Gastroesophageal sphincter (tissue), 4 donors: ENCODE measurements around the gene ORAI3. TPM values are rescaled to one million over a fixed set of nuclear protein-coding genes. Genes with fewer than 3 reads are reported as not detected.

ENCODE experiments used
- ATAC-seq: fragments of 150-250 bp; one replicate; pipeline ENCODE4 v1.9.1; 2016; ENCODE audit warnings: mild to moderate bottlenecking, moderate library complexity
- H3K27ac ChIP-seq, 4 donors: fragments of 200-600 bp; sonication (generic) in 3 of 4; 1 replicate in 3 of 4; 2 replicates in 1 of 4; pipeline ENCODE4 v1.5.1; 2016 to 2019
- H3K27me3 ChIP-seq: fragments of 200-600 bp; sonication (generic); one replicate; pipeline ENCODE4 v1.5.1; 2019
- H3K36me3 ChIP-seq, 2 donors: fragments of 200-600 bp; sonication (generic); one replicate each; pipeline ENCODE4 v1.5.1; 2019; ENCODE audit warnings: control low read depth in 1 of 2
- H3K4me1 ChIP-seq, 3 donors: fragments of 200-600 bp; sonication (generic); 1 replicate in 2 of 3; 2 replicates in 1 of 3; pipeline ENCODE4 v1.5.1; 2016 to 2019; ENCODE audit warnings: control low read depth in 2 of 3
- H3K4me3 ChIP-seq, 2 donors: fragments of 200-600 bp; sonication (generic); one replicate each; pipeline ENCODE4 v1.5.1; 2019; ENCODE audit warnings: mild to moderate bottlenecking in 1 of 2, moderate library complexity in 1 of 2
- H3K9me3 ChIP-seq, 3 donors: fragments of 200-600 bp; sonication (generic); one replicate each; pipeline ENCODE4 v1.5.1; 2017 to 2019; ENCODE audit warnings: control low read depth in 2 of 3
- CTCF ChIP-seq, 4 experiments: fragments of 200-600 bp in 2 of 4; fragments of 450-650 bp in 2 of 4; sonication (generic) in 1 of 4; IDR thresholded peaks; one replicate each; pipeline ENCODE4 v1.5.1; 2017 to 2019; ENCODE audit warnings: antibody characterized with exemption in 4 of 4, mild to moderate bottlenecking in 2 of 4, moderate library complexity in 2 of 4
- EP300 ChIP-seq: sonication (generic); formaldehyde crosslinking; IDR thresholded peaks from one replicate; pipeline ENCODE4 v1.6.1; 2017; ENCODE audit warnings: antibody characterized with exemption, mild to moderate bottlenecking
- POLR2A ChIP-seq, 2 donors: fragments of 450-650 bp; IDR thresholded peaks; one replicate each; pipeline ENCODE4 v1.6.1; 2017; ENCODE audit warnings: antibody characterized with exemption in 2 of 2, mild to moderate bottlenecking in 2 of 2, moderate library complexity in 1 of 2
- POLR2AphosphoS5 ChIP-seq: sonication (generic); formaldehyde crosslinking; IDR thresholded peaks from one replicate; pipeline ENCODE4 v1.6.1; 2017; ENCODE audit warnings: antibody characterized with exemption
- WGBS, 2 donors: methylation state at CpG; one replicate each; pipeline ENCODE4 v1.1.5; 2018; ENCODE audit warnings: low coverage in 1 of 2; 5-methylcytosine and 5-hydroxymethylcytosine counted together
- total RNA-seq, 4 donors: library from RNA; depleted of rRNA; stranded (reverse); fragments of >200 nt; gene quantifications; one replicate each; pipeline ENCODE4 v1.1.0, GENCODE V29; 2016

ORAI3 gene
- total RNA-seq, 4 donors from 2014 or later = 23.7 to 51.5 (median 40.0) TPM

GRCh38 chr16:30902029-30902972, 46.6 kb upstream of the ORAI3 start:
- TF ChIP-seq CTCF (IDR thresholded peaks at IDR 0.05) (peak in 3 of 4 experiments; percentile 34 to 84 (median 72)), POLR2AphosphoS5 (no peak), EP300 (no peak), POLR2A (IDR thresholded peaks at IDR 0.05) (peak; percentile 30 to 31)
- 65 to 74% methylated on average over 9 to 12 of the region's 99 CpGs for WGBS, 2 donors

GRCh38 chr16:30903002-30903401, 45.9 kb upstream of the ORAI3 start:
- 57 to 69% methylated on average over 3 to 4 of the region's 4 CpGs for WGBS, 2 donors
- ATAC-seq = no peak

More at GRCh38 chr16:30902029-30902972, 46.6 kb upstream of the ORAI3 start:
- Histone ChIP-seq H3K27ac (peak overlapping the region; percentile 74 to 94 (median 92)), H3K4me1 (peaks cover 0 to 41% (median 15%) of the 10 kb centered on the region in 3 donors), H3K9me3 (no peaks in the 10 kb centered on the region), H3K36me3 (peaks cover 0 to 7% of the 10 kb centered on the region in 2 donors), H3K27me3 (no peaks in the 10 kb centered on the region), H3K4me3 (peak overlapping the region; percentile 55 to 65)
- ATAC-seq = peak; percentile 96

GRCh38 chr16:30903596-30903995, 45.3 kb upstream of the ORAI3 start:
- Histone ChIP-seq H3K36me3 (peaks cover 0 to 7% of the 10 kb centered on the region in 2 donors), H3K4me1 (peaks cover 0 to 36% (median 11%) of the 10 kb centered on the region in 3 donors), H3K27ac (peak overlapping the region in 3 of 4 donors; percentile 54 to 93 (median 91)), H3K4me3 (no peak overlapping the region), H3K27me3 (no peaks in the 10 kb centered on the region), H3K9me3 (no peaks in the 10 kb centered on the region)
- 40 to 71% methylated on average over 2 to 3 of the region's 4 CpGs for WGBS, 2 donors
- ATAC-seq = peak; percentile 11
- no peak for TF ChIP-seq POLR2AphosphoS5
- TF ChIP-seq POLR2A (IDR thresholded peaks at IDR 0.05) = no peak
- no peak for TF ChIP-seq EP300
- TF ChIP-seq CTCF (IDR thresholded peaks at IDR 0.05) = no peak

More at GRCh38 chr16:30903002-30903401, 45.9 kb upstream of the ORAI3 start:
- H3K4me3 ChIP-seq = peak overlapping the region in 1 of 2 donors; percentile 65
- TF ChIP-seq POLR2AphosphoS5 (no peak), POLR2A (IDR thresholded peaks at IDR 0.05) (no peak), EP300 (no peak), CTCF (IDR thresholded peaks at IDR 0.05) (no peak)
- H3K4me1 ChIP-seq = peaks cover 0 to 36% (median 11%) of the 10 kb centered on the region in 3 donors
- H3K27ac ChIP-seq = peak overlapping the region in 3 of 4 donors; percentile 91 to 94 (median 93)
- H3K9me3 ChIP-seq = no peaks in the 10 kb centered on the region
- H3K27me3 ChIP-seq = no peaks in the 10 kb centered on the region
- H3K36me3 ChIP-seq = peaks cover 0 to 7% of the 10 kb centered on the region in 2 donors

- H3K27me3 ChIP-seq = no peaks in the 10 kb centered on the region
- peaks cover 0 to 36% (median 11%) of the 10 kb centered on the region in 3 donors for H3K4me1 ChIP-seq
- peaks cover 0 to 5% of the 10 kb centered on the region in 2 donors for H3K36me3 ChIP-seq
- no peaks in the 10 kb centered on the region for H3K9me3 ChIP-seq
- TF ChIP-seq POLR2A (IDR thresholded peaks at IDR 0.05) = no peak
- no peak for TF ChIP-seq EP300
- TF ChIP-seq CTCF (IDR thresholded peaks at IDR 0.05) = no peak
- TF ChIP-seq POLR2AphosphoS5 = no peak
- H3K27ac ChIP-seq = peak overlapping the region in 3 of 4 donors; percentile 54 to 93 (median 91)
- no peak for ATAC-seq
- whole genome bisulfite sequencing, 2 donors = 83% methylated on average over 2 of the region's 19 CpGs; no CpG with 5 or more reads in 1 of the 2 donors
- H3K4me3 ChIP-seq = no peak overlapping the region
Measured at GRCh38 chr16:30904114-30904780, 44.6 kb upstream of the ORAI3 start.
